Pancreas (tissue), 10 donors: Measurements from ENCODE around the gene PCCA. TPM values are rescaled to one million over a fixed set of nuclear protein-coding genes. Genes with fewer than 3 reads are reported as not detected.

ENCODE experiments used
- ATAC-seq, 4 donors: fragments of 200-7000 bp; cut with Tn5 transposase; one replicate each; pipeline versions ENCODE4 v1.8.0 to v1.9.1; 2020; ENCODE audit warnings: mild to moderate bottlenecking in 4 of 4, moderate library complexity in 4 of 4
- DNase-seq, 6 donors: peaks; one replicate each; pipeline ENCODE4 v3.0.0-alpha.2; 2020
- FAIRE-seq: peaks from 2 replicates; lab custom pipeline; 2012; peaks lifted over from hg19 to GRCh38; lab: Jason Lieb, UNC
- H3K27ac ChIP-seq, 4 donors: fragments of 200-600 bp; sonication (generic); 1 replicate in 3 of 4; 2 replicates in 1 of 4; pipeline versions ENCODE4 v1.5.0 to v1.8.0; 2020
- H3K27me3 ChIP-seq, 4 donors: fragments of 200-600 bp; one replicate each; pipeline ENCODE4 v1.8.0; 2021
- H3K36me3 ChIP-seq, 3 donors: fragments of 200-600 bp; sonication (generic) in 1 of 3; one replicate each; pipeline versions ENCODE4 v1.5.0 to v1.8.0; 2020 to 2021
- H3K4me1 ChIP-seq, 3 donors: fragments of 200-600 bp; one replicate each; pipeline ENCODE4 v1.8.0; 2021
- H3K4me3 ChIP-seq, 4 donors: fragments of 200-600 bp; sonication (generic) in 2 of 4; one replicate each; pipeline versions ENCODE4 v1.5.0 to v1.8.0; 2020 to 2021
- H3K9me3 ChIP-seq, 4 donors: fragments of 200-600 bp; one replicate each; pipeline ENCODE4 v1.8.0; 2021
- CTCF ChIP-seq, 4 donors: fragments of 200-600 bp; sonication (generic) in 3 of 4; IDR thresholded peaks; one replicate each; pipeline versions ENCODE4 v1.5.0 to v1.8.0; 2021; ENCODE audit warnings: antibody characterized with exemption in 4 of 4
- WGBS, 2 donors: extraction: QIAGEN DNeasy Blood & Tissue Kit; methylation state at CpG; one replicate each; pipeline ENCODE4 v1.1.7; 2013; 5-methylcytosine and 5-hydroxymethylcytosine counted together
- intact Hi-C, 3 donors: fragments of 100-400 bp; cut with DNase I; formaldehyde crosslinking; loops; one replicate each; pipeline versions ENCODE4 v1.11.1 to v1.14.2; 2022
- polyA plus RNA-seq, 2 donors: library from polyadenylated mRNA; stranded (reverse); fragments of 200-250 nt; gene quantifications; one replicate each; pipeline ENCODE4 v1.2.3, GENCODE V29; 2013
- total RNA-seq, 6 donors: library from RNA; stranded (reverse); fragmentation: NEBNext Ultra II Directional in 4 of 6; extraction: Animal tissue kit (Norgen Biotek cat#: 25700) in 4 of 6; gene quantifications; one replicate each; pipeline versions ENCODE4 v1.2.1 to v1.2.4, GENCODE V29; 2021 to 2023
- donor health status: healthy with polysubstance abuse.
- donor health status: DM: no; HTN: no; CAD: no; lungs with moderate emphysema.
- donor health status: DM: no; HTN: no; CAD: no.
- donor health status: control.
- donor health status: control.
- donor health status: Bipolar disorder and iron deficiency.
- donor health status: DM: yes; HTN: yes; CAD: no.
- donor health status: DM: no; HTN: no; CAD: no.
- donor health status: DM: no; HTN: no; CAD: no.
- donor health status: DM: yes; HTN: yes; CAD: no.

PCCA gene
- total and polyA plus RNA-seq, 8 donors: 14.2 to 32.1 (median 24.1) TPM

- Histone ChIP-seq H3K27me3 (no peaks in the 10 kb centered on the region), H3K9me3 (no peaks in the 10 kb centered on the region), H3K36me3 (no peaks in the 10 kb centered on the region), H3K4me3 (no peak overlapping the region), H3K4me1 (no peaks in the 10 kb centered on the region), H3K27ac (no peak overlapping the region)
- WGBS, 2 donors: 83 to 86% methylated on average over 8 of the region's 8 CpGs
- FAIRE-seq: no peak
- no peak for DNase-seq
- no peak for TF ChIP-seq CTCF (IDR thresholded peaks at IDR 0.05)
- intact Hi-C loops: loop anchor here in 1 of 3 donors (10.0 kb wide), 1 partner anchor 54 kb away; no protein-coding TSS in a partner anchor
- no peak for ATAC-seq
These were observed 420.1 kb downstream of the PCCA start for GRCh38 chr13:100508996-100509395.

GRCh38 chr13:100510208-100510957 is 421.5 kb downstream of the PCCA start:
- 89 to 91% methylated on average over 11 of the region's 11 CpGs for WGBS, 2 donors
- Histone ChIP-seq H3K27me3 (no peaks in the 10 kb centered on the region), H3K27ac (no peak overlapping the region), H3K4me3 (no peak overlapping the region), H3K9me3 (no peaks in the 10 kb centered on the region), H3K36me3 (no peaks in the 10 kb centered on the region), H3K4me1 (no peaks in the 10 kb centered on the region)
- FAIRE-seq (no peak), ATAC-seq (no peak), DNase-seq (no peak)
- no peak for TF ChIP-seq CTCF (IDR thresholded peaks at IDR 0.05)
- intact Hi-C loops: loop anchor here in 2 of 3 donors (10.0 kb wide), 1 partner anchor 596 kb away; no protein-coding TSS in a partner anchor

GRCh38 chr13:100511466-100511865 is 422.6 kb downstream of the PCCA start:
- intact Hi-C loops: loop anchor here in 2 of 3 donors (10.0 kb wide), 1 partner anchor 597 kb away; no protein-coding TSS in a partner anchor
- no peak for TF ChIP-seq CTCF (IDR thresholded peaks at IDR 0.05)
- H3K27me3 ChIP-seq: no peaks in the 10 kb centered on the region
- no peak overlapping the region for H3K4me3 ChIP-seq
- WGBS, 2 donors: 76 to 86% methylated on average over 7 of the region's 7 CpGs
- no peak overlapping the region for H3K27ac ChIP-seq
- H3K9me3 ChIP-seq: no peaks in the 10 kb centered on the region
- no peak for ATAC-seq
- no peak for FAIRE-seq
- H3K36me3 ChIP-seq: no peaks in the 10 kb centered on the region
- no peak for DNase-seq
- peaks cover 0 to 4% (median 3%) of the 10 kb centered on the region in 3 donors for H3K4me1 ChIP-seq

GRCh38 chr13:100512422-100512821 is 423.5 kb downstream of the PCCA start:
- H3K27ac ChIP-seq: no peak overlapping the region
- no peaks in the 10 kb centered on the region for H3K27me3 ChIP-seq
- no peaks in the 10 kb centered on the region for H3K36me3 ChIP-seq
- peaks cover 2 to 9% (median 7%) of the 10 kb centered on the region in 3 donors for H3K4me1 ChIP-seq
- no peaks in the 10 kb centered on the region for H3K9me3 ChIP-seq
- DNase-seq (no peak), ATAC-seq (no peak), FAIRE-seq (no peak)
- intact Hi-C loops: loop anchor here in 2 of 3 donors (10.0 kb wide), 1 partner anchor 598 kb away; no protein-coding TSS in a partner anchor
- TF ChIP-seq CTCF (IDR thresholded peaks at IDR 0.05): no peak
- H3K4me3 ChIP-seq: no peak overlapping the region
- WGBS, 2 donors: 94 to 96% methylated on average over 9 of the region's 9 CpGs

GRCh38 chr13:100513171-100513570 is 424.3 kb downstream of the PCCA start:
- intact Hi-C loops: loop anchor here in 2 of 3 donors (10.0 kb wide), 1 partner anchor 598 kb away; no protein-coding TSS in a partner anchor
- 76% methylated on average over 3 of the region's 3 CpGs for WGBS, 2 donors
- no peak for DNase-seq
- FAIRE-seq: no peak
- H3K4me1 ChIP-seq: peaks cover 6 to 16% (median 15%) of the 10 kb centered on the region in 3 donors
- no peak for ATAC-seq
- no peak for TF ChIP-seq CTCF (IDR thresholded peaks at IDR 0.05)
- H3K9me3 ChIP-seq: no peaks in the 10 kb centered on the region
- no peaks in the 10 kb centered on the region for H3K27me3 ChIP-seq
- H3K36me3 ChIP-seq: no peaks in the 10 kb centered on the region
- no peak overlapping the region for H3K27ac ChIP-seq
- no peak overlapping the region for H3K4me3 ChIP-seq
